Measurements from ENCODE around the gene GLTP. TPM values are rescaled to one million over a fixed set of nuclear protein-coding genes. Genes with fewer than 3 reads are reported as not detected.
A peak's percentile ranks its signal among the peaks of the same experiment; 100 is the strongest.
"Not testable (repeated sequence)": the region's sequence is repeated elsewhere in the genome, so short reads cannot be mapped to it uniquely, and the experiment has no call there.

Gene GLTP
- total and polyA plus RNA-seq, 2 of the 4 experiments (the other 2 are of a cell fraction): 34.4 to 58.4 TPM

DNA sequence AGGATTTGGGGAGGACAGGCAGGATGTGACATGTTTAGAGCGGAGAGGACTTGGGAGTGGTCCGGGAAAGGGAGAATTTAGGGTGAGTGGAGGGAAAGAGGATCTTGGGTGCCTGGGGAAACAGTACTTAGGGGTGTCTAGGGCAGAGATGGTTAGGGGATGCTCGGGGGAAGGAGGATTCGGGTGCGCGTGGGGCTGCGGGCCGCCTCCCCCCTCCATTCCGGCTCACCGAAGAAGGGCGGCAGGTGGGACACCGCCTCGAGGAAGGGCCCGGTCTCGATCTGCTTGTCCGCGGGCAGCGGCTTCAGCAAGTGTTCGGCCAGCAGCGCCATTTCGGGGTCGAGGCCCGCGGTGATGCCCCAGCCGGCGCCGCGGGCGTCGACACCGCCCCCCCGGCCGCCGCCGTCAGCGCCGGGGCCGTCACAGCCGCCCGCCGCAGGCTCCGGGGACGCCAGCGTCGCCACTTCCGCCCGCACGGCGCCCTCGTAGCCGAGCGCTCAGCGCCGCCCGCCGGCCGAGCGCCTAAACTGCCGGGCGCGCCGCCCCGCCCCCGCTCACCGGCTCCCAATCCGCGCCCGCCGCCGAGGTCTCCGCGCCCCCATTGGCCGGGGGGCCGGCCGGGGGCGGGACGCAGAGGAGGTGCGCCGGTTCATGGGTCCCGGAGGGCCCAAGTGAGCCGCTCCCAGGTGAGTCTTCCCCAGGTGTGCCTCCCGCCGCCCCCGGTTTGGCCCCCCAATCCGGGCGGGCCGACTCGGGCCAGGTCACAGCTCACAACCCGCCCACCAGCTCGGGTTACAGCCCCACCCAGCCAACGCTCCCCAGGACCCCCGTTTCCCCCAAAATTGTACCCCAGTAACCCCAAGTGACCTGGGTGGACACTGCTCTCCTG, at the start of gene GLTP (continued):
- TF ChIP-seq, protein P1, sequence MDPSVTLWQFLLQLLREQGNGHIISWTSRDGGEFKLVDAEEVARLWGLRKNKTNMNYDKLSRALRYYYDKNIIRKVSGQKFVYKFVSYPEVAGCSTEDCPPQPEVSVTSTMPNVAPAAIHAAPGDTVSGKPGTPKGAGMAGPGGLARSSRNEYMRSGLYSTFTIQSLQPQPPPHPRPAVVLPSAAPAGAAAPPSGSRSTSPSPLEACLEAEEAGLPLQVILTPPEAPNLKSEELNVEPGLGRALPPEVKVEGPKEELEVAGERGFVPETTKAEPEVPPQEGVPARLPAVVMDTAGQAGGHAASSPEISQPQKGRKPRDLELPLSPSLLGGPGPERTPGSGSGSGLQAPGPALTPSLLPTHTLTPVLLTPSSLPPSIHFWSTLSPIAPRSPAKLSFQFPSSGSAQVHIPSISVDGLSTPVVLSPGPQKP (IDR thresholded peaks at IDR 0.05; ENCODE audit: borderline replicate concordance, low read depth, low read length): no peak
- TF ChIP-seq RCOR1 (IDR thresholded peaks at IDR 0.05; ENCODE audit: insufficient replicate concordance, low read length) (no peak), POLR2A (IDR thresholded peaks at IDR 0.05; ENCODE audit: low read depth, low read length) (no peak), SMC3 (IDR thresholded peaks at IDR 0.05; ENCODE audit: low read depth, low read length) (peak; percentile 60), RAD21 (IDR thresholded peaks at IDR 0.05; ENCODE audit: low read length) (peak; percentile 80)

DNA sequence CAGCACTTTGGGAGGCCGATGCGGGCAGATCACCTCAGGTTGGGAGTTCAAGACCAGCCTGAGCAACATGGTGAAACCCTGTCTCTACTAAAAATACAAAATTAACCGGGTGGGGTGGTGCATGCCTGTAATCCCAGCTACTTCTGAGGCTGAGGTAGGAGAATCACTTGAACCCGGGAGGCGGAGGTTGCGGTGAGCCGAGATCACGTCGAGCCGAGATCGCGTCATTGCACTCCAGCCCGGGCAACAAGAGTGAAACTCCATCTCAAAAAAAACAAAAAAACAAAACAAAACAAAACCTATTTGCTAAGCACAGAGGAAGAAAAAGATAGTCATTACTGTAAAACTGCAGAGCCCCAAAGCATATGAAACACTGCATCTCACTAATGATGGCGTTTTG, 49.0 kb upstream of the GLTP start:
- peaks cover 37% of the 10 kb centered on the region for H3K36me3 ChIP-seq (ENCODE audit: control insufficient read depth, insufficient read depth, low read length)
- H4K5ac ChIP-seq (ENCODE audit: low read depth, low read length); H2BK5ac ChIP-seq (ENCODE audit: low read depth, low read length, poor library complexity, severe bottlenecking); H2BK120ac ChIP-seq (ENCODE audit: low read depth, low read length); H4K91ac ChIP-seq (ENCODE audit: insufficient read depth, low read depth, low read length); H4K20me1 ChIP-seq (ENCODE audit: insufficient read depth, low read length); H3K27me3 ChIP-seq (ENCODE audit: control insufficient read depth, insufficient read depth, low read length); in situ Hi-C loops (cut with MboI; ENCODE audit: low sequenced_read_pairs); H2AK5ac ChIP-seq (ENCODE audit: low read depth, low read length); H2AK9ac ChIP-seq (replicated peaks; ENCODE audit: low read depth, low read length, poor library complexity); POLR2A ChIA-PET (ENCODE audit: unreplicated experiment); H3K4me2 ChIP-seq (ENCODE audit: low read depth, low read length); H3K79me1 ChIP-seq (ENCODE audit: low read depth in 1 of 2, low read length in 2 of 2); H3K9ac ChIP-seq (ENCODE audit: low read depth, low read length); CTCF ChIA-PET; H3K9me1 ChIP-seq (ENCODE audit: insufficient read depth, low read length); H3K4ac ChIP-seq (ENCODE audit: low read depth, low read length); H4K8ac ChIP-seq (ENCODE audit: low read depth in 2 of 2, low read length in 2 of 2); H3K56ac ChIP-seq (ENCODE audit: extremely low read depth, insufficient read depth, low read length); H3K23ac ChIP-seq (ENCODE audit: low read depth, low read length); H3K14ac ChIP-seq (replicated peaks; ENCODE audit: low read depth, low read length); BruUV-seq (replicated peaks); H3K4me1 ChIP-seq (ENCODE audit: control insufficient read depth, insufficient read depth, low read length); H2AFZ ChIP-seq (replicated peaks; ENCODE audit: low read length, poor library complexity); H3K18ac ChIP-seq (ENCODE audit: low read depth, low read length); H2BK15ac ChIP-seq (ENCODE audit: low read depth, low read length); dilution Hi-C loops (cut with HindIII; ENCODE audit: low sequenced_read_pairs, unreplicated experiment); H3K9me3 ChIP-seq (ENCODE audit: control insufficient read depth, insufficient read depth, low read length); ATAC-seq (ENCODE audit: low read depth); H2BK20ac ChIP-seq (ENCODE audit: low read depth, low read length); H3K4me3 ChIP-seq (ENCODE audit: insufficient read depth, low read depth, low read length); intact Hi-C loops (cut with micrococcal nuclease); H3K27ac ChIP-seq (ENCODE audit: insufficient read depth, low read length); DNase-seq: not testable (repeated sequence)
- WGBS, 2 experiments (ENCODE audit: extremely low coverage in 2 of 2, insufficient read length in 1 of 2): no CpG with 5 or more reads among the region's 14 CpGs
